Osteoblast (primary cell): ENCODE results near the gene IL1F10. TPM values are rescaled to one million over a fixed set of nuclear protein-coding genes. Genes with fewer than 3 reads are reported as not detected.

Experiments used
- DNase-seq: peaks from one replicate; pipeline ENCODE4 v3.0.0; 2011; ENCODE audit warnings: low spot score, mixed read lengths; ENCODE audit not compliant: insufficient read length; ENCODE audit errors: missing footprints
- H2AFZ ChIP-seq: 2 replicates; pipeline ENCODE4 v1.6.0; 2011; ENCODE audit warnings: mild to moderate bottlenecking, low read length
- H3K27ac ChIP-seq: 2 replicates; pipeline ENCODE4 v1.5.1; 2011; ENCODE audit warnings: mild to moderate bottlenecking, low read depth, low read length, moderate library complexity
- H3K27me3 ChIP-seq: 2 replicates; pipeline ENCODE4 v1.6.0; 2012; ENCODE audit warnings: mild to moderate bottlenecking, control low read depth, inconsistent platforms, low read length, moderate library complexity; ENCODE audit not compliant: insufficient read depth
- H3K36me3 ChIP-seq: 2 replicates; pipeline ENCODE4 v1.5.1; 2011; ENCODE audit warnings: mild to moderate bottlenecking, low read length, control low read depth, moderate library complexity; ENCODE audit not compliant: insufficient read depth
- H3K4me1 ChIP-seq: 2 replicates; pipeline ENCODE4 v1.5.1; 2011; ENCODE audit warnings: mild to moderate bottlenecking, low read length, control low read depth, moderate library complexity; ENCODE audit not compliant: insufficient read depth
- H3K4me2 ChIP-seq: 2 replicates; pipeline ENCODE4 v1.6.0; 2011; ENCODE audit warnings: mild to moderate bottlenecking, low read length; ENCODE audit not compliant: insufficient read depth
- H3K4me3 ChIP-seq: fragments of 200-600 bp; sonication (generic); 3 replicates; pipeline ENCODE4 v1.5.1; 2012; ENCODE audit warnings: mild to moderate bottlenecking, low read length, inconsistent platforms; ENCODE audit not compliant: insufficient read depth
- H3K79me2 ChIP-seq: 2 replicates; pipeline ENCODE4 v1.6.0; 2012; ENCODE audit warnings: mild to moderate bottlenecking, low read length, control low read depth, inconsistent platforms; ENCODE audit not compliant: insufficient read depth
- H3K9me3 ChIP-seq: 2 replicates; pipeline ENCODE4 v1.5.1; 2011; ENCODE audit warnings: low read depth, low read length, control low read depth
- H4K20me1 ChIP-seq: 2 replicates; pipeline ENCODE4 v1.6.0; 2012; ENCODE audit warnings: mild to moderate bottlenecking, low read length, control low read depth; ENCODE audit not compliant: insufficient read depth
- total RNA-seq: library from RNA; depleted of rRNA; stranded (reverse); fragments of >200 nt; gene quantifications from 2 replicates; pipeline ENCODE4 v1.2.3, GENCODE V29; 2012
- TF ChIP-seq, protein P1 (sequence below): IDR thresholded peaks from 2 replicates; pipeline ENCODE4 v1.5.1; 2011; ENCODE audit warnings: mild to moderate bottlenecking, low read depth, low read length, moderate library complexity; ENCODE audit errors: extremely low read depth

IL1F10 gene
- total RNA-seq, 1 donor = not detected

DNA sequence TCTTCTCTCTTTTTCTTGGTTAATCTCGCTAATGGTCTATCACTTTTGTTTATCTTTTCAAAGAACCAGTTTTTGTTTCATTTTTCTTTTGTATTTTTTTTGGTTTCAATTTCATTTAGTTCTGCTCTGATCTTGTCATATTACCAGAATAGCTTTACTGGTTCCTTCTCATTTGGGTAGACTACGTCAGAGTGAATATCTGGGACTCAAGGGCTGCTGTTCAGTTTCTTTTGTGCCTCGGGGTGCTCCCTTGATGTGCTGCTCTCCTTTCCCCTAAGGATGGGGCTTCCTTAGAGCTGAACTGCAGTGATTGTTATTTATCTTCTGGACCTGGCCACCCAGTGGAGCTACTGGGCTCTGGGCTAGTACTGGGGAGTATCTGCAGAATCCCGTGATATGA, 30.3 kb downstream of the IL1F10 start:
- Histone ChIP-seq H3K4me2 (no peak overlapping the region), H3K4me1 (no peaks in the 10 kb centered on the region), H3K9me3 (no peaks in the 10 kb centered on the region), H2AFZ (no peak overlapping the region), H3K36me3 (no peaks in the 10 kb centered on the region), H3K4me3 (no peak overlapping the region), H3K79me2 (no peaks in the 10 kb centered on the region), H3K27me3 (peaks cover 5% of the 10 kb centered on the region), H3K27ac (no peak overlapping the region), H4K20me1 (no peaks in the 10 kb centered on the region)
- DNase-seq = no peak
- TF ChIP-seq, protein P1, sequence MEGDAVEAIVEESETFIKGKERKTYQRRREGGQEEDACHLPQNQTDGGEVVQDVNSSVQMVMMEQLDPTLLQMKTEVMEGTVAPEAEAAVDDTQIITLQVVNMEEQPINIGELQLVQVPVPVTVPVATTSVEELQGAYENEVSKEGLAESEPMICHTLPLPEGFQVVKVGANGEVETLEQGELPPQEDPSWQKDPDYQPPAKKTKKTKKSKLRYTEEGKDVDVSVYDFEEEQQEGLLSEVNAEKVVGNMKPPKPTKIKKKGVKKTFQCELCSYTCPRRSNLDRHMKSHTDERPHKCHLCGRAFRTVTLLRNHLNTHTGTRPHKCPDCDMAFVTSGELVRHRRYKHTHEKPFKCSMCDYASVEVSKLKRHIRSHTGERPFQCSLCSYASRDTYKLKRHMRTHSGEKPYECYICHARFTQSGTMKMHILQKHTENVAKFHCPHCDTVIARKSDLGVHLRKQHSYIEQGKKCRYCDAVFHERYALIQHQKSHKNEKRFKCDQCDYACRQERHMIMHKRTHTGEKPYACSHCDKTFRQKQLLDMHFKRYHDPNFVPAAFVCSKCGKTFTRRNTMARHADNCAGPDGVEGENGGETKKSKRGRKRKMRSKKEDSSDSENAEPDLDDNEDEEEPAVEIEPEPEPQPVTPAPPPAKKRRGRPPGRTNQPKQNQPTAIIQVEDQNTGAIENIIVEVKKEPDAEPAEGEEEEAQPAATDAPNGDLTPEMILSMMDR = no peak

DNA sequence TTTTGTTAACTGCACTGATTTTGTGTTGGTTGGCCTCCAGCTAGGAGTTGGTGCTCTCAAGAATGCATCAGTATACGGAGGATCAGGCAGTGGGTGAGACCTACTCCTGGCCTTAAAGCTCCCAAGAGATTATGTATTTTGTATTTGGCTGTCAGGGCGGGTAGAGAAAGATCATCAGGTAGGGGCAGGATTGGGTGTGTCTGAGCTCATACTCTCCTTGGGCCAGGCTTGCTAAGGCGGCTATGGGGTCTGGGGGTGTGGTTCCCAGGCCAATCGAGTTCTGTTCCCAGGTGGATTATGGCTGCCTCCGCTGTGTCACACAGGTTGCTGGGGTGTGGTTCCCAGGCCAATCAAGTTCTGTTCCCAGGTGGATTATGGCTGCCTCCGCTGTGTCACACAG, 30.8 kb downstream of the IL1F10 start:
- H3K4me2 ChIP-seq = no peak overlapping the region
- H3K27me3 ChIP-seq = peaks cover under 1% of the 10 kb centered on the region
- no peak for DNase-seq

DNA sequence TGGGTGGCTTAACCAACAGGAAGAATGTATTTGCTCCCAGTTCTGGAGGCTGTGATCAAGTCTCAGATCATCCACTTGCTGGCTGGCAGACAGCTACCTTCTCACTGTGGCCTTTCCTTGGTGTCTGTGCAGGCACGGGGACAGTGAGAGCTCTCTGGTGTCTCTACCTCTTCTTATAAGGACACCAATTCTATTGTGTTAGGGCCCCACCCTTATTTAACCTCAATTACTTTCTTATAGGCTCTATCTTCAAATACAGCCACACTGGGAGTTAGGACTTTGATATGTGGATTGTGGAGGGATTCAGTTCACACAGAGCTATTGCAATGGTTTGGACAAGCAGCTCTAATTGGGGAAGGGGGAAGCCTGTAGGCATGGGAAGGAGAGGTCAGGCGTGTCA, 34.4 kb downstream of the IL1F10 start:
- no peaks in the 10 kb centered on the region for H3K9me3 ChIP-seq
- H3K4me3 ChIP-seq = no peak overlapping the region
- no peak overlapping the region for H3K4me2 ChIP-seq
- TF ChIP-seq, protein P1 = no peak
- H3K27ac ChIP-seq = no peak overlapping the region
- H3K36me3 ChIP-seq = no peaks in the 10 kb centered on the region
- no peaks in the 10 kb centered on the region for H3K4me1 ChIP-seq
- no peak overlapping the region for H2AFZ ChIP-seq
- H3K27me3 ChIP-seq = no peaks in the 10 kb centered on the region
- H3K79me2 ChIP-seq = no peaks in the 10 kb centered on the region
- H4K20me1 ChIP-seq = no peaks in the 10 kb centered on the region
- no peak for DNase-seq

More for the DNA sequence above, 30.8 kb downstream of the IL1F10 start:
- H2AFZ ChIP-seq = no peak overlapping the region
- H3K4me1 ChIP-seq = no peaks in the 10 kb centered on the region
- no peaks in the 10 kb centered on the region for H3K36me3 ChIP-seq
- H4K20me1 ChIP-seq = no peaks in the 10 kb centered on the region
- no peaks in the 10 kb centered on the region for H3K9me3 ChIP-seq
- no peak overlapping the region for H3K4me3 ChIP-seq
- H3K79me2 ChIP-seq = no peaks in the 10 kb centered on the region
- no peak overlapping the region for H3K27ac ChIP-seq
- TF ChIP-seq, protein P1 = no peak

DNA sequence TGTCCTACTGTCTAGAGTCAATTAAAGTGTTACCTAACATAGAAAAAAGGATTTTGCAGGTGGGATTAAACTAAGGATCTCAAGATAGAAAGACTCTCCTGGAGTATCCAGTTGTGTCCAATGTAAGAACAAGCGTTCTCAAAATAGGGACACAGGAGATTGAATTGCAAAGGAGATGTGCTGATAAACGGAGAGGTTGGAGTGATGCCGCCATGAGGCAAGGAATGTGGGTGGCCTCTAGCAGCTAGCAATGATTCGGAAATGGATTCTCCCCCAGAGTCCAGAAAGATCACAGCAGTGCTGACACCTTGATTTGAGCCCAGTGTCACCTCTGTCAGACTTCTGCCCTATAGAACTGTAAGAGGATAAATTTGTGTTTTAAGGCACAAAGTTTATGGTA, 35.5 kb downstream of the IL1F10 start:
- no peaks in the 10 kb centered on the region for H3K36me3 ChIP-seq
- no peak overlapping the region for H3K27ac ChIP-seq
- no peaks in the 10 kb centered on the region for H3K27me3 ChIP-seq
- H3K4me1 ChIP-seq = no peaks in the 10 kb centered on the region
- TF ChIP-seq, protein P1 = no peak
- H2AFZ ChIP-seq = no peak overlapping the region
- no peaks in the 10 kb centered on the region for H4K20me1 ChIP-seq
- no peaks in the 10 kb centered on the region for H3K79me2 ChIP-seq
- no peaks in the 10 kb centered on the region for H3K9me3 ChIP-seq
- DNase-seq = no peak
- no peak overlapping the region for H3K4me2 ChIP-seq
- no peak overlapping the region for H3K4me3 ChIP-seq
